NCI-H524 (cell line): ENCODE data around the gene TNFAIP1.
A peak's percentile ranks its signal among the peaks of the same experiment; 100 is the strongest.
"Not testable (repeated sequence)": the region's sequence is repeated elsewhere in the genome, so short reads cannot be mapped to it uniquely, and the experiment has no call there.

Experiments used
- DNase-seq, 2 experiments: peaks; one replicate each; lab custom pipeline; 2025; lab: John Stamatoyannopoulos, UW

TNFAIP1 gene

GRCh38 chr17:28324781-28325180, 10.8 kb upstream of the TNFAIP1 start:
- no peak for DNase-seq

- DNase-seq, result peak; percentile 94 to 98
These were observed 10.3 kb upstream of the TNFAIP1 start for GRCh38 chr17:28325211-28325610.

GRCh38 chr17:28326114-28326513, 9.4 kb upstream of the TNFAIP1 start:
- peak; percentile 50 to 75 for DNase-seq

- no peak for DNase-seq
These were observed 8.4 kb upstream of the TNFAIP1 start for GRCh38 chr17:28327031-28327607.

GRCh38 chr17:28327709-28328108, 7.9 kb upstream of the TNFAIP1 start:
- DNase-seq, result peak in 1 of 2 experiments; percentile 65

GRCh38 chr17:28328325-28328724, 7.2 kb upstream of the TNFAIP1 start:
- no peak for DNase-seq

- DNase-seq, result no peak
These were observed 4.9 kb upstream of the TNFAIP1 start for GRCh38 chr17:28330671-28331070.

- DNase-seq, result no peak
These were observed 3.6 kb upstream of the TNFAIP1 start for GRCh38 chr17:28331891-28332420.

GRCh38 chr17:28333083-28333746, 2.3 kb upstream of the TNFAIP1 start:
- DNase-seq, result no peak

GRCh38 chr17:28334171-28334570, 1.4 kb upstream of the TNFAIP1 start:
- DNase-seq, result no peak

GRCh38 chr17:28334666-28335200, 828 bp upstream of the TNFAIP1 start:
- peak in 1 of 2 experiments; percentile 86 for DNase-seq

GRCh38 chr17:28335959-28336871, 654 bp downstream of the TNFAIP1 start:
- DNase-seq, result peak; percentile 60 to 81

- no peak for DNase-seq
These were observed 2.7 kb downstream of the TNFAIP1 start for GRCh38 chr17:28338056-28338768.

- DNase-seq, result not testable (repeated sequence)
These were observed 3.2 kb downstream of the TNFAIP1 start for GRCh38 chr17:28338769-28339212.

GRCh38 chr17:28339431-28339830, 3.9 kb downstream of the TNFAIP1 start:
- no peak for DNase-seq

- DNase-seq, result no peak
These were observed 4.8 kb downstream of the TNFAIP1 start for GRCh38 chr17:28340374-28340773.

GRCh38 chr17:28341516-28341915, 6.0 kb downstream of the TNFAIP1 start:
- DNase-seq, result no peak

- no peak for DNase-seq
These were observed 6.8 kb downstream of the TNFAIP1 start for GRCh38 chr17:28342313-28342712.

GRCh38 chr17:28343491-28343932, 8.0 kb downstream of the TNFAIP1 start:
- no peak for DNase-seq

- DNase-seq, result no peak
These were observed 8.4 kb downstream of the TNFAIP1 start for GRCh38 chr17:28344011-28344410.

- no peak for DNase-seq
These were observed 8.9 kb downstream of the TNFAIP1 start for GRCh38 chr17:28344435-28344901.
